Measurements from ENCODE around the gene KCNN1. TPM values are rescaled to one million over a fixed set of nuclear protein-coding genes. Genes with fewer than 3 reads are reported as not detected.

The KCNN1 gene
- total and polyA plus RNA-seq, 2 of the 13 experiments (the other 11 are each of a cell fraction or from before 2014, with no cell fraction given) = 0.04 TPM; not detected in 1

- no peak for TF ChIP-seq ZFP41 (CRISPR knock-in tag; IDR thresholded peaks at IDR 0.05; ENCODE audit: borderline replicate concordance)
- TF ChIP-seq ATF2 (CRISPR knock-in tag; IDR thresholded peaks at IDR 0.05) = no peak
- no peak for TF ChIP-seq DPF2 (CRISPR knock-in tag; IDR thresholded peaks at IDR 0.05; ENCODE audit: borderline replicate concordance, low read depth)
- no peak for TF ChIP-seq ZNF513 (CRISPR knock-in tag; conservative IDR thresholded peaks at IDR 0.05)
- peak; percentile 55; the same call in 1 of the 2 replicates for TF ChIP-seq ZBTB38 (CRISPR knock-in tag; IDR thresholded peaks at IDR 0.05)
- no peak for TF ChIP-seq ZNF704 (CRISPR knock-in tag; IDR thresholded peaks at IDR 0.05; ENCODE audit: borderline replicate concordance)
- peak; percentile 75; the same call in 1 of the 2 replicates for TF ChIP-seq ZBED4 (CRISPR knock-in tag; IDR thresholded peaks at IDR 0.05; ENCODE audit: borderline replicate concordance)
- TF ChIP-seq ZNF773 (CRISPR knock-in tag; IDR thresholded peaks at IDR 0.05; ENCODE audit: borderline replicate concordance) = peak; percentile 68; the same call in 1 of the 2 replicates
- TF ChIP-seq NR2C2 (CRISPR knock-in tag; IDR thresholded peaks at IDR 0.05; ENCODE audit: borderline replicate concordance) = no peak; the same call in 1 of the 2 replicates
- TF ChIP-seq ZNF687 (CRISPR knock-in tag; IDR thresholded peaks at IDR 0.05) = peak; percentile 94
- 0 out of 2 replicates have a peak, but pooled peaks have one; percentile 27 for TF ChIP-seq ZSCAN25 (CRISPR knock-in tag; IDR thresholded peaks at IDR 0.05)
- TF ChIP-seq ZNF10 (CRISPR knock-in tag; IDR thresholded peaks at IDR 0.05; ENCODE audit: borderline replicate concordance, low read depth) = no peak
These were observed 34.2 kb downstream of the KCNN1 start (continued) for GRCh38 chr19:18000915-18001776.
